CD4-positive, alpha-beta T cell treated with Interleukin-17A for 4 hours (primary cell): ENCODE measurements around the gene TUBGCP6.

Experiments
- DNase-seq: peaks from one replicate; pipeline ENCODE4 v3.0.0-alpha.2; 2020; ENCODE audit warnings: mixed read lengths

Gene TUBGCP6

DNA sequence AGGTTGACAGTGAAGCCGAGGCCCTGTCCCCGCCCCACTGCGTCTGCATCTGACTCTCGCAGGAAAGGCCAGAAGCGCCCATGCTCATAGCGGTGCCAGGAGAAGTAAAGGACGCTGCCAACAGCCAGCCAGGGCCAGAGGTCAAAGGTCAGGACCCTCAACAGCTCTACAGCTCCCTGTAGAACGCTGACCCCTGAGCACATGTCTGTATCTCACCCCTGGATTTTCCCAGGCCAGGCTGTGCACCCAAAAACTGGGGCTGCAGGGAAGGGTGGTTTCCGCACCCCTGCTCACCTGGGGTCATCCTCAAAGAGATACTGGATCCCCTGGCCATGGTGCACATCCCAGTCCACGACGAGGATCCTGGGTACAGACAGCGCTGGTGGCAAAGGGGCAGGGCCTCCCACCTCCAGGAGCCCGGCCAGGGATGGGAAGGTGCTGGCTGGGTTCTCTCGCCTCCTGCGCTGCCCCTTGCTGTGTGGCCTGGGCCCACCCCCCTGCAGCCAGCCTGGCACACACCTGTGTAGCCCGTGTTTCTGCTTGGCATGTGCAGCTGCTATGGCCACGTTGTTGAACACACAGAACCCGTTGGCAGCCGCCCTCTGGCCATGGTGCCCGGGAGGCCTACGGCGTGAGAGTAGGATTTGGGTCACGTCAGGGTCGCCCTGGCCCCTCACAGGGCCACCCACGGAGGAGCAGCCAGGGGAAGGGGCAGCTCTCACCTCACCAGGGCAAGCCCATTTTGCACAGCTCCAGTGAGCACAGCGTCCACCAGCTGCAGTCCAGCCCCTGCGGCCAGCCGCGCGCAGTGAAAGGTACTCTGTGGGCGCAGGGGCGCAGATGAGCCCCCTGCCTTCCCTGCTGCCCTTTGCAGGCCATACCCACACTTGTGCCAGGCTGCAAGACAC is 4.8 kb upstream of the TUBGCP6 start:
- DNase-seq = no peak

DNA sequence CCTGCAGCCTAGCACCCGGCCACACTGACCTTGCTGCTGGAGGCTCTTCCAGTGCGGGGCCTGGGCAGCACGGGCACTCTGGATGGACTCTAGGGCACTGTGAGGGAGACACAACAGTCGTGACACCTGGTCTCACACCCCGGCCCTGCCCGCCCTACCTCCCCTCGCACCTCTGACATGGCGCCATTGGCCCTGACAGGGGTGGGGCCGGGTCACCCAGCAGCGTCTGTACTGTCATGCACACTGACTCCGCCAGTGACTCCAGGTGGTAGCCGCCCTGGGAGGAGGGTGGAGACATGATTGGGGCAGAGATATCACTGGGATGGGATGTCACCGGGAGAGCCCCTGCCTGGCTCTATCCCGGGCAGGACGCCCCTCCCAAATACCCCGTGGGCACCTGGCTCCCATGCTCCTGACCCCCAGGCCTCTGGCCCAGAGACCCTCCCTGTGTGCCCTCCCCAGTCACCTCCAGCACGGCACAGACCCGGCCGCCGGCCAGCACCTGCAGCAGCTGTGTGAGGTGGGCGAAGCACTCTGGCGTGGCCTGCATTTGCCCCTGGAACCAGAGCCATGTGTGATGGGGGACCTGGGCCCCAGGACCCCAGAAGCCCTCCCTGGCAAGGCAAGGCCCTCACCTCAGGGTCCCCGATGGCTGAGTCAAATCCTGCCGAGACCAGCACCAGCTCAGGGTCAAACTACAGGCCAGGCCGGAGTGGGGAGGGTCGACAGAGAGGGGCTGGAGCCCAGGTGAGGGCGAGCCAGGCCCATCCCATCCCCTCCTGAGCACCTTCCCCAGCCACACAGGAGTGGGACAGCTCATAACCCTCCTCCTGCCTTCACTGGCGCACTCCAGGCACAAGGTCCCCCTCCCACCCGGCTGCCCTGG is 3.6 kb upstream of the TUBGCP6 start:
- no peak for DNase-seq

DNA sequence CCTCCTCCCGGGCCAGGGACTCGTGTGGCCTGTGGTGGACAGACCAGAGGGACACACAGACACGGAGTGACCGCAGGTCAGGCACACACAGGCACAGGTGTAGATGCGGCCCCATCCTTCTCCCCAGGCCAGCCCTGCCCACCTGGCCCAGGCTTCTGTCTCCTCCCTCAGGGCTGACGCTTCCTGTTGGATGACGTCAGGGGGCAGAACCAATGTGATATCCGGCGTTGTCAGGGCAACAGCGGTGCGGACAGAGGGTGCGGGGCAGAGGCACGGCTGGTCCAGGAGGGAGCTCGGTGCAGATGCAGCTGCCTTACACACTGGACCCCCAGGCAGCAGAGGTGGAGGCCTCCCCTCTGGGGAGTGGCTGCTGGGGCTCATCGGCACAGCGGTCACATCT is 2.9 kb upstream of the TUBGCP6 start:
- peak; percentile 58 for DNase-seq

DNA sequence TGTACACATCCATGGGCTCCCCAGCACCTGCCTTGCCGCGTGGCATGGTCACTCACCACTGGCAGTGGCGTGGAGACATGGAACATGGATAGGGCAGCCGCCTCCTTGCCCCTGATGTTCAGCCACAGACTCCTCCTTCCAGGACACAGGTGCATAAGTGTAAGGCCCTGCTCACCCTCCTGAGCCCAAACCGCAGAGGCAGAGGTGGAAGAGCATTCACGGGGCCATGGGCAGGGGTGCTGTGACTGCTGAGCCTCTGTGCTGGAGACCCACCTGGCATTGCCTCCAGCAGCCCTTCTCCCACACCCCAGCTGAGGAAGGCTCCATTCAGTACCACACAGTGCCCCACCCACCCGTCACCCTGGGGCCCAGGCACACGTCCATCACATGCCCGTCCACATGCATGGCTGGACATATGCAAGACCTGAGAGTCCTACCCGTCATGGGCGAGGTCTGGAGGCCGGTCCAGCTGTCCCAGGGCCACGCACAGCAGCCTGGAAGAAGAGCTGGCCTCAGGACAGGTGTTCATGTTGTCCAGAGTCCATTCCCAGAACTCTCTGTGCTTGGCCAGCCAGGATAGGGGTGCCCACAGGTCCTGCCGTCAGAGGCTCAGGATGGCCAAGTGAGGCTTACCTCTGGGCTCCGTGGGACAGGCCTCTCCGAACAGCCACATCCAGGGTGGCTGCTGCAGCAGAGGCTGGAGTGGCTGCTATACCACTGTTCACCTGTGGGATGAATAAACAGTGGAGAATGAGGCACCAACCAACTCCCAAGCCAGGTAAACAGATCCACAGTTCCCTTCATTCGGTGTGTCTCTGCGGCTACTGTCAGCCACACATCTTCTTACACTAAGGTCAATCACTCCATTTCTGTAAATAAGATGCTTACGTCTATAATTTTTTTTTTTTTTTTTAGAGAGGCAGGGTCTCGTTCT is 1.7 kb upstream of the TUBGCP6 start:
- no peak for DNase-seq

DNA sequence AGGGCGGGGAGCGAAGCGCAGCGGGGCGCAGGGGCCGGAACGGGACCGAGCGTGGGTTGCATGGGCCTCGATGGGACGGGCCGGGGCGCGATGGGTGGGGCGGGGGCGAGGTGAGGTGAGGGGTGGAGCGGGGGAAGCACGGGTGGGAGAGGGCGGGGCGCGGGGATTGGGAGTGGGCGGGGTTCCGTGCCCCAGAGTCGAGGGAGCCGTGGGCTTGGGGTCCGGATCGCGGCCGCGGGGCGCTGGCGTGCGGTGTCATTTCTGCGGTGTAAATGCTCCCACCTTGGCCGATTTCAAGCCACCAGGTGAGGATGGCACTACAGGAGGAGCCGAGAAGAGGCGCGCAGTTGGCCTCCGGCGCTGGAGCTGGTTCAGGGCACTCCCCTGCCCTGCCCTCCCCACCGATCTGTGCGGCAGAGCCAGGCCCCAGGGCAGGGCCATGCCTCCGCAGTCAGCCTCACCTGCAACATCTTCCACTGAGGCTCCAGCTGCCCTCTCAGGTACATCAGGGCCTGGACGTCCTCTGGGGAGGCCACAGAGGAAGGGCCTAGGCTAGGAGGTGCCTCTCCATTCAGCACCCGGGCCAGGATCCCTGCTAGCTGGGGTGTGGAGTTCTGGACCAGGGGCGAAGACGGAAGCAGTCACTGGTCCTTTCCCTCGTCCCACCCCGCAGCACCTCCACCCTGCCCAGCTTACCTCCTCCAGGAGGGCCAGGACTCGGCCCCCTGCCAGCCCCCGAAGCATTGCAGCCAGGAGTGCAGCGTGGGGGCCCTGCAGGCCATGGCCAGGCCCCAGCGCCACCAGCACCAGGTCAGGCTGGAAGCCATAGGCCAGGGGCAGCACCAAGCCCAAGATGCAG is 620 bp upstream of the TUBGCP6 start:
- peak; percentile 87 for DNase-seq

DNA sequence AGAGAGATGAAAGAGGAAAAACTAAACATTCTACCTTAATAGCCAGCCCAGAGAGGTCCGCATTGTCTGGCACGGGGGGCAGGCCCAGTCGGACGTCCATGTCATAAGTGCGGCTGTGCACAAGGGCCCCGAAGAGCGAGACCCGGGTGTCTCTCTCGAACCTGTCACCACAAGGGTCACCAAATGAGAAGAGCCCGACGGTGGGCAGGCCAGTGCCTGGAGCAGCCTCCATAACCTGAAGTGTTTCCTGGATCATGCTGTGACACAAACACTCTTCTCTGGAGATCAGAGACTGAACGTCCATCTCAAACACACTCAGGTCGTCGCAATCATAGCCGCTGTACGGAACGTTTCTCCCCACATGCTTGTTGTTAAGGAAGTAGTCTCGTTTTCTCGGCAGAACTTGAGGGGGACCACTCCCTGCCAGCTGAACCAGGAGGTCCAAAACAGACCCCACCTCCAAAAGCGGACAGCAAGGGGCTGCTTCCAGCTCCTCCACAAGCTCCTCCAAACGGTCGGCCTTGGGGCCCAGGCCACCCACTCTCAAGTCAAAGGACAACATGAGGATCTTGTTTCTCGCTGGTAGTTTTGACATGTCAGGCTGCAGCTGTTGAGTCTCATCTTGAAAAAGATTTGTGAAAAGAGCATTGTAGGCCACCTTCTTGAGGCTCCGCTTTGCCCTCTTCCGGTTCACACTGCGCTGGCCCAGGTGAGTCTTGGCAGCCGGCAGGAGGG is 971 bp downstream of the TUBGCP6 start:
- no peak for DNase-seq

DNA sequence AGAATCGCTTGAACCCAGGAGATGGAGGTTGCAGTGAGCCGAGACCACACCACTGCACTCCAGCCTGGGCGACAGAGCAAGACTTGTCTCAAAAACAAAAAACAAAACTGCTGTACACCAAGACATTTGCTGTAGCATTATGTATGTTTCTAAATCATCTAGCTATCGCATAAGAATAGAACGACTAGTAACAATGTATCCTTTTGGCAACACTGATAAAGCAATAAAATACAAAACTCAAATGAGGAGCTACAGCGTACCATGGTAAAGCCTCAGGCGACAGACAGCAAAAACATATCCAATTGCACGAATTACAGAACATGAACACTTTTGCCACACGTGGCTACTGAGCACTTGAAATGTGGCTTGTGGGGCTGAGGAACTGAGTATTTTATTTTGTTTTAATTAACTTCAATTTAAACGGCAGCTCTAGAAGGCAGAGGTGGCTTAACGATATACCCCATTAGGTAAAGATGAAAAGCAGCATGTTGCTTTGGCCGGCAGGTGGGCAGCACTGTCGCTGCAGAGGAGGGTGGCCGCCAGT is 2.3 kb downstream of the TUBGCP6 start:
- DNase-seq = no peak

DNA sequence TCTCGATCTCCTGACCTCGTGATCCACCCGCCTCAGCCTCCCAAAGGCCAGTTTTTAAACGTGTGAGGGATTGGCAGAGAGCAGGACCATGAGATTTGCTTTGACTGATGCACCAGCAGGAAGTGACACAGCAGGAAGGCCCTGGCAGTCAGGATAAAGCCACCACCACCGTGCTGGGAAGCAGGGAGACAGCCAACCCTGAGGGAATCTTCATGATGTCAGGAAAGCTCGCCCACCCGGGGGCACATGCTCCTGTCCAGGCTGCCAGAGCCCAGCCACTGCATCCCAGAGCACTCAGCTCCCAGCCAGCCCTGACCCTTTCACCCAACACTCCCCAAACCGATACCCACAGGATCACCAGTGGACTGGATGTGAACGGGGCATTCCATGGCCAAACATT is 6.1 kb downstream of the TUBGCP6 start:
- no peak for DNase-seq

DNA sequence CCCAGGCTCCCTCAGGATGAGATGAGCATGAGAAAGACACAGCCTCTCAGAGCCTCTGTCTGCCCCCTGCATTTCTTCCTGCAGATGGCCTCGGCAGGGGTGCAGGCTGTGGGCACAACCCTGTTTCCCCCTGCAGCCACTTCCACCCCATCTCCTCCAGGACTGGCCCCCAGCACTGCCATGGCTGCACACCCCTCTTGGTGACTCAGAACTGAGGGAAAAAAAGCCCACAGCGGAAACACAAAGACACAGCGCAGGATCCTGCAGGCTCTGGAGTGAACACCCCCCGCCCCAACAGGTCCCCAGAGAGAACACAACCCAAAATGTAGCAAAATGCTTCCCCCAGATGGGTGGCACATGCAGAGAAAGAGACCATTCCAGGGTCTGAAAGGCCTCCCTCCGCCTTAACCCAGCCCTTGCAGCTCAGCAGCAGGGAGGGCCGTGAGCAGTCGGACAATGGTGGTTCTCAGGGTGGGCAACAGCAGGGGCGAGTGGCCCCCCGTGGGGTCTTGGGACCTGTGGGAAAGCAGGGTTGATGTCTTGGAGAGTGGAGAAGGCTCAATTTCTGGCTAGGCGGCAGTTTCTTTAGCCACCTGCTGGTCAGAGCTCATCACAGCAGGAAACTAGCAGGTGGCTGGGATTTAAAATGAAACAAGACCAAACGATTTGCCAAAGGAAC is 8.0 kb downstream of the TUBGCP6 start:
- DNase-seq = no peak

DNA sequence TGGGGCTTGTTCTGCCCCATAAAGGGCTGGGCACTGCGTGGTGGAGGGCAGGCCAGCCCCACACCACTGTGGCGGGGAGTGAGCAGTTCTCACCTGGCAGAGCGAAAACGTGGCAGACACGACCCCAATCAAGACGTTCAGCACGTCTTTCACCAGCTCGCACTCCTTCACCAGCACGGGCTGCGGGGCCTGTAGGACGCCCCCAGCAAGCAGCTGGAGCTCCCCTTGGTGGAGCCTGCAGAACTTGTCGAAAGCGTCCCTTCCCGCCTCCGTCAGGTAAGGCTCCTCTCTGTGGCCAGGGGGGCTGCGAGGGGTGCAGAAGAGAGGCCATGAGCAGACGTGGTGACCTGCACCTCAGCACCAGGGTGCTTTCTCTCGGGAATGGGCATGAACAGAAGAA is 11.6 kb downstream of the TUBGCP6 start:
- no peak for DNase-seq

DNA sequence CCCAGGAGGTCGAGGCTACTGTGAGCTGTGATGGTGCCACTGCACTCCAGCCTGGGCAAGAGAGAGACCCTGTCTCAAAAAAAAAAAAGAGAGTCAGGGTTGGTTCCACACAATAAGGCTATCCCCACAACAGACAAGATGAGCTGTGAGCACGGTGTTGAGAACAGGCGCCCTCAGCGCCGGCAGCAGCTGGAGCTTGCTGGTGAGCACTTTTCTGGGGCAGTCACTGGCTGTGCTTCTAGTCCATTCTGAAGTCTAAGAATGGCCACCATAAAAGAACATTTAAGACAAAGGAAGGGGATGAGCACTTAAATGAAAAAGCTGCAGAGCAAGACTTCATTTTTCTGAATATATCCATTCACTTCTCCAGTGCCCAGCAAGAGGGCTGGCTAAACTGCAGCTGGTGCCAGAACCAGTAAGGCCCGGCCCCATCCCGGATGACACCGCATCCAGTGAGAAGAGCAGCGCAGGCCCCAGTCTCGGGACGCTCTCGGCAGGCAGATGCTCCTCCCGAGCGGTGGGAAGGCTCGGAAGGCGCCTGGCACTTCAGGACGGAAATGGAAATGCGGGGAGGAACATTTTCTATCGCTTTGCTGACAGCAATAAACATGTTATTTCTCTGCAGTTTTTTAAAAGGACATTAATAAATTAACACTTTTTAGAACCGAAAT is 12.2 kb downstream of the TUBGCP6 start:
- no peak for DNase-seq

DNA sequence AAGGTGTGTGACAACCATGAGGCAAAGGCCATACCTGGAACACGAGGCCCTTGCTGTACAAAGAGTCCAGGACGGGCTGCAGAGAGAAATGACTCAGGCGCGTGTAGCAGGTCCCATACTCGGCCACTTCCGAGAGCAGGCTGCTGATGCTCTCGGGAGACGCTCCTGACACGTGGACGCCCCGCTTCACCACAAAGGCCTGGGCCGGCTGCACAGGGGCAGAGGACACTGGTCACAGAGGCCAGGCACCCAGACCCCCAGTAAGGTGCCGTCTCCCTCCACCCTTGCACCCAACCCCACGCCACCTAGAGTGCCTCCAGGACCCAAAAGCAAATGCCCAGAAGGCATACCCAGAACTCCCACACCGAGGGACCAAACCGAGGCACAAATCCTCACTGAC is 15.5 kb downstream of the TUBGCP6 start:
- no peak for DNase-seq

DNA sequence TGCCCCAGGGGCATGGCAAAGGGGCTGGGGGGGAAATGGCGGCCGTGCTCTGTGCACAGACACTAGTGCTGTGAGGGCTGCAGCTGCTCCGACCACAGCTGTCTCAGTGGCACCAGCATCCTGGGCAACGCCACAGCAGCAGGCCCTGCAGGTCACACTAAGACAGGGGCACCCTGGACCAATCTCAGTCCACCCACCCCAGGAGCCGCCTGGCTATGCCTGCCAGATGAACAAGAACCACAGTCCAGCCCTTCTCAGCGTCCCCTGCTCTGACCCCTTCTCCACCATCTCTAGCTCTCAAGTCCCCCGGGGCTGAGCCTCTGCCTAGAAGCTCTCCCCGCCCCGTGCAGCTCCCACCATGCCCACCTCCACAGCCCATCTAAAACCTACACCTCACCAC is 16.5 kb downstream of the TUBGCP6 start:
- DNase-seq = no peak

DNA sequence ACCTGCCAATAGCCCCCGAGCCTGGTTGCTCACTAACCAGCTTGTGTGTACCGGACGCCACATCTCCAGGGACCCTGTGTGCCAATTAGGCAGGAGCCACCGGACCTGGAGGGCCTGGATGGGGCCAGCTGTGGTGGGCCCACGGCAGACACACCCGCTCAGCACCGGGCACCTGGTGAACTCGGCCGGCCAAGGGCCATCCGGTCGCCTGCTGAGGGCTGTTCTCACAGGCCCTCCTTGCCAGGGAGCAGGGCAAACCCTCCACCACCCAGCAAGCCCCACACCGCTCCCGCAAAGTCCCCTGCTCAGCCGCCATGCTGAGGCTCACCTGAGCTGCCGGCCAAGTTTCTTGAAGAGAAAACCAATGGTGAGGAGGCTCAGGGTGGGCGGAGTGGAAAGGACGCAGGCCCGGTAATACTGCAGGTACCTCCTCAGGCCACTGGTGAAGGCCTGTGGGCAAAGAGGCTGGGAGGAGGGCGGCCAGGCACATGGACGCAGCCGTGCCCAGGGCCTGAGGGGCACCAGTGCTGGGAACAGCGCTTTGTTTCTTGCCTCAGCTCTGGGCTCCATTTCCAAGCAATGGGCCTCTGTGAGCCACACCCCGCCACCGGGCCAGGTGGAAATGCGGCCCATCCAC is 17.1 kb downstream of the TUBGCP6 start:
- no peak for DNase-seq

DNA sequence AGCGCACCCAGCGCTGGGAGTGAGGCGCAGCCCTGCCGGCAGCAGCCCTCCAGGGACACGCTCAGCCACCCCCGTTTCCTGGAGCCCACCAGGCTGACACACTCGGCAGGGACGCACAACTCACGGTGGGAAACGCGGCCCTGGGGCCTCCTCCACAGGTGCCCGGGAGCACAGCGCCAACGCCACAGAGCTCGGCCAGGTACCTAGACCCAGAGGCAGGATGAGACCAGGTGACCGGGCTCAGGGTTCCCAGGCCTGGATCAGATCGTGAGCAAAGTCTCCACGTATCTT is 18.0 kb downstream of the TUBGCP6 start:
- DNase-seq = no peak

DNA sequence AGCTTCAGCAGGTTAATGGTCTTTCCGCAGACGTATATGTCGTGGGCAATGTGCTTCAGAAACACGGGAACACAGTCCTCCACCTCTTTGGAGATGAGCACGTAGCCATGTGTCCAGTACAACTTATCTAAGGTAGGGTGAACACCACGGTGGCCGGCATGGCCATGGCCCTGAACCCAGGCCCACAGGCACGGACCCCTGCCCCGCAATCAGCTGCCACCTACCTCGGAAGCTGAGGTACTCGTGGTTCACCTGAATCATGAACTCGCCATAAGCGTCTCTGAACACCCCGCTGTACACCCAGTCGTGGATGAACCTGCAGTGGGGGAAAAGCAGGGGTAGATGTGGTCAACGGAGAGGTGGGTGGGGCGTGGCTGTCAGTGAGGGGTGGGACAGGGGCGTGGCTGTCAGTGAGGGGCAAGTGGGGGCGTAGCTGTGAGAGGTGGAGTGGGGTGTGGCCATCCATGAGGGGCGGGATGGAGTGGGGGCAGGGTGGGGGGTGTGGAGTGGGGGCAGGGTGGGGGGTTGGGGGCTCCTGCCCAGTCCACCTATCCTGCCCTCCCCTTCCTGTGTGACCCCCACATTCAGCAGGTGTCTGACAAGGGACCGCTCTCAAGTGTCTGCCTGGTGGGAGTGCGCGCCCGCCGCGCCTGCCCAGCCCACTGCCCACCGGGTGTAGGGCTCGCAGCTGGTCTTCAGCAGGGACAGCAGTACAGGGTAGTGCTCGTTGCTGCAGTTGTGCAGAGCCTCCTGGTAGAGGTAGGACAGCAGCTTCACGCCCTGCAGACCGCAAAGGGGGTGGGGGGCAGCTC is 18.6 kb downstream of the TUBGCP6 start:
- no peak for DNase-seq

DNA sequence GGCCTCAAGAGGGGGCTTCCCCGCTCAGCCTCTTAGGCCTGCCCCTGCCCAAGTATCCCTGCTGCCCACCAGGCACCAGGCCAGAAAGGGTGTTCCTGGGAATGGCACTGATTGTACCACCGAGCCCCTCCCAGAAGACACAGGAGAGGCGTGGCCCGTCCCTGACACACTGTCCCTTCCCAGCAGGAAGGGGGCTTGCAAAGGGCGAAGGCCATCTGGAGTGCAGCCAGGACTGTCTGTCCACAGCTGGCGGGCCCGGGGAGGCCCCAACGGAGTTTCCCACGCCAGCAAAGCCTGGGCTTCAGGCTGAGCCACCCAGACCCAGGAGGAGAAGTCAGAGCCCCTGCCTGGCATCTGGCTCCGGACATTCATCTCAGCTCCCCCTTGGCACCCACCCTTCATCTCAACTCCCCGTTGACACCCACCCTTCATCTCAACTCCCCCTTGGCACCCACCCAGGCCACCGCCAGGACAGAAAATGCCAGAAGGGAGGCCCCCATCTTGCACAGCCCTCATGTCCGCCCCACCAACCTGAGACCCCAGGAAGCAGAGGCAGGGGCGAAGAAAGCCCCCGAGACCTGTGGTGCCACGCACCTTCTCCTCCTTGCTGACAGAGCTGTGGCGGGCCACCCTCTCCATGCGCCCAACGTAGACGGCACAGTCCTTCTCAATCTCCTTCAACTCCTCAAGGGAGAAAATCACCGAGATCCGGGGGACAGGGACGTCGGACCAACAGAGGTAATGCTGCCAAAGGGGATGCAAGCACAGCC is 19.4 kb downstream of the TUBGCP6 start:
- DNase-seq = no peak

DNA sequence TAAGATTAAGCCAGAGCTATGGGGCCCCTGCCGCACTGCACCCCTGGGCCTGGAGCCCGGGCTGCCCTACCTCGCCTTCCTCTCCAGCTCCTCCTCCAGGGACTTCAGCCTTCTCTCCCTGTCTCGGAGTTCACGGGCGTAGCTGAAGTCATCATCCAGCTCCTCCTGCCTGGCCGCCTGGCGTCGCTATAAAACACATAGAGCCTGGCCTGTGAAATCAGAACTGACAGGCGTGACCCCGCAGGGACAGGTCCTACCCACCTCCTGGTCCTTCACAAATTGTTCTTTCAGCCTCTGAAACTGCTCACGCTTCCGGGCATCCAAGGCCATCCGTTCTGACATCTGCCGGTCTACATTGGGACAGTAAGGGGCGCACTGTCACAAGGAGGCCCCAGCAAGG is 20.8 kb downstream of the TUBGCP6 start:
- no peak for DNase-seq
